Large intestine (tissue), 1 donor: ENCODE data around the gene UBE2Z. TPM values are rescaled to one million over a fixed set of nuclear protein-coding genes. Genes with fewer than 3 reads are reported as not detected.

Experiments used
- polyA plus RNA-seq: library from polyadenylated mRNA; unstranded; fragments of 120-200 nt; gene quantifications from one replicate; pipeline ENCODE4 v1.2.1, GENCODE V29; 2013

The UBE2Z gene
- polyA plus RNA-seq, 1 donor = 75.5 TPM

Other genes with a start within 250 kb of the UBE2Z start
- gene PRAC1, start 185.9 kb upstream of the UBE2Z start, polyA plus RNA-seq = not detected
- gene PRAC2, start 185.2 kb upstream of the UBE2Z start, polyA plus RNA-seq = not detected
- gene HOXB13, start 179.7 kb upstream of the UBE2Z start, polyA plus RNA-seq = not detected
- gene TTLL6, start 91.2 kb upstream of the UBE2Z start, polyA plus RNA-seq = 3.1 TPM
- 159 TPM for gene CALCOCO2, start 77.4 kb upstream of the UBE2Z start, polyA plus RNA-seq
- gene ATP5MC1, start 15.6 kb upstream of the UBE2Z start, polyA plus RNA-seq = 200 TPM
- gene SNF8, start 36.4 kb downstream of the UBE2Z start, polyA plus RNA-seq = 103 TPM
- 98.8 TPM for gene GIP, start 60.2 kb downstream of the UBE2Z start, polyA plus RNA-seq
- gene IGF2BP1, start 89.0 kb downstream of the UBE2Z start, polyA plus RNA-seq = 30.7 TPM
- gene B4GALNT2, start 224.4 kb downstream of the UBE2Z start, polyA plus RNA-seq = 2.6 TPM